PC-9 (cell line): ENCODE data around the gene SHISA9. TPM values are rescaled to one million over a fixed set of nuclear protein-coding genes. Genes with fewer than 3 reads are reported as not detected.

Experiments used
- BruUV-seq: library from RNA; stranded (reverse); fragments of 400-500 nt; replicated peaks from 2 replicates; lab custom pipeline; 2021; lab: Mats Ljungman, UMichigan
- CTCF ChIA-PET: fragments of 300-600 bp; sonication (Branson Sonifier 250); formaldehyde crosslinking; loops from one replicate; lab custom pipeline; 2022; ENCODE audit warnings: antibody characterized with exemption; lab: Charles Lee
- POLR2A ChIA-PET: fragments of 300-600 bp; sonication (Branson Sonifier 250); formaldehyde crosslinking; loops from one replicate; lab custom pipeline; 2022; ENCODE audit warnings: antibody characterized with exemption; ENCODE audit not compliant: unreplicated experiment; lab: Charles Lee
- DNase-seq, 2 experiments: peaks; one replicate each; pipeline versions ENCODE4 v3.0.0 to v3.0.0-alpha.2; 2015 to 2022; ENCODE audit warnings: mixed read lengths in 1 of 2
- H2AFZ ChIP-seq: fragments of 200-600 bp; sonication (generic); 2 replicates; pipeline ENCODE4 v1.8.1; 2017; ENCODE audit warnings: antibody characterized with exemption
- H3F3A ChIP-seq: fragments of 200-600 bp; sonication (generic); 2 replicates; pipeline ENCODE4 v1.8.1; 2017; ENCODE audit warnings: antibody characterized with exemption, mild to moderate bottlenecking, low read depth; ENCODE audit not compliant: insufficient read depth
- H3K27ac ChIP-seq: fragments of 200-600 bp; sonication (generic); 2 replicates; pipeline ENCODE4 v1.6.1; 2016; ENCODE audit warnings: mixed run types
- H3K27me3 ChIP-seq: fragments of 200-600 bp; sonication (generic); 2 replicates; pipeline ENCODE4 v1.6.1; 2016; ENCODE audit warnings: low read depth, mixed run types; ENCODE audit not compliant: insufficient read depth
- H3K36me3 ChIP-seq: fragments of 200-600 bp; sonication (generic); 2 replicates; pipeline ENCODE4 v1.6.1; 2016; ENCODE audit warnings: low read depth, mixed run types
- H3K4me1 ChIP-seq: fragments of 200-600 bp; sonication (generic); replicated peaks from 2 replicates; pipeline ENCODE4 v1.6.1; 2016; ENCODE audit warnings: mixed run types; ENCODE audit not compliant: insufficient read depth
- H3K4me2 ChIP-seq: fragments of 200-600 bp; sonication (generic); 2 replicates; pipeline ENCODE4 v1.6.1; 2017; ENCODE audit warnings: mixed run types
- H3K4me3 ChIP-seq: fragments of 200-600 bp; sonication (generic); 2 replicates; pipeline ENCODE4 v1.6.1; 2016; ENCODE audit warnings: mixed run types
- H3K79me2 ChIP-seq: fragments of 200-600 bp; sonication (generic); 2 replicates; pipeline ENCODE4 v1.6.1; 2017; ENCODE audit warnings: low read depth, mixed run types
- H3K9me2 ChIP-seq: fragments of 200-600 bp; sonication (generic); 2 replicates; pipeline ENCODE4 v1.8.1; 2017; ENCODE audit warnings: mild to moderate bottlenecking; ENCODE audit not compliant: insufficient read depth
- H3K9me3 ChIP-seq: fragments of 200-600 bp; sonication (generic); 2 replicates; pipeline ENCODE4 v1.8.1; 2016; ENCODE audit warnings: low read depth; ENCODE audit not compliant: insufficient read depth
- H4K20me1 ChIP-seq: fragments of 200-600 bp; sonication (generic); 2 replicates; pipeline ENCODE4 v1.8.1; 2017; ENCODE audit not compliant: insufficient read depth
- CTCF ChIP-seq: fragments of 200-600 bp; sonication (generic); conservative IDR thresholded peaks from 2 replicates; pipeline ENCODE4 v1.6.1; 2017; ENCODE audit warnings: mixed run types, antibody characterized with exemption, mild to moderate bottlenecking, moderate library complexity
- EZH2 ChIP-seq: fragments of 200-600 bp; sonication (generic); IDR thresholded peaks from 2 replicates; pipeline ENCODE4 v1.8.0; 2017; ENCODE audit warnings: antibody characterized with exemption, low read depth
- intact Hi-C: fragments of 100-400 bp; cut with micrococcal nuclease; formaldehyde crosslinking; loops from one replicate; pipeline ENCODE4 v1.10.0; 2022; ENCODE audit not compliant: unreplicated experiment
- total RNA-seq: library from RNA; stranded (reverse); gene quantifications from 2 replicates; pipeline ENCODE4 v1.2.3, GENCODE V29; 2021

Gene SHISA9
- total RNA-seq, 1 experiment from 2014 or later = 80.5 TPM

DNA sequence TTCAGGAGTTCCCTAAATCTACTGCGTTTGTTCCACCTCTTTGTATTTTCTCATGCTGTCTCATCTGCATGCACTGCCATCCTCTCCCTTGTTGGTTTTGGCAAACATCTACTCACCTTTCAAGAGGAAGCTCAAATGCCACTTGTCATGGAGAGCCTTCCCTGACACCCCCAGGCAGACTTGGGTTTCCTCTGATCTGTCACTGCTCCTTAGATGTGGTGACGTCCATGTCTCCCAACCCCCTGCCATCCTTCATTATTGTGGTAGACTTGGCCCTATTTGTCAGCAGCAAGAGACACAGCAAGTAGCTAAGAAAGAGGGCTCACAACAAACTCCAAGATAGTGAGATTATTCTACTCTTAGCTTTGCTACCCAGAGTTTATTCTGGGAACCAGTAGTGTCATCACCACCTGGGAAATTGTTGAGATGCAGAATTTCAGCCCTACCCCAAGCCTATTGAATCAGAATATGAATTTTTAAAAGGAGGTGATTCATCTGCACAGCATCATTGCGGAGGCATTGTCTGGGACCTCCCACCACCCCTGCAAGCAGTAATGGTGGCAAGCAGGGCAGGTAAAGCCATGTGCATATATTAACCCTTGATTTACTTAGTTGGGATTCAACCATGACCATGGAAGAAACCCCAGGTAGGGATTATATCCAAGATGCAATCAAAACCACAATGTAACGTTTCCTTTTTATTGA lies 248.9 kb downstream of the SHISA9 start:
- BruUV-seq = no TSS peak
- DNase-seq = no peak
- Histone ChIP-seq H2AFZ (no peak overlapping the region), H3K27me3 (no peaks in the 10 kb centered on the region), H3K79me2 (peaks cover 65% of the 10 kb centered on the region), H3K4me2 (no peak overlapping the region), H3K9me3 (no peaks in the 10 kb centered on the region), H3K27ac (no peak overlapping the region), H3K4me1 (no peaks in the 10 kb centered on the region), H4K20me1 (peaks cover 33% of the 10 kb centered on the region), H3F3A (peaks cover 7% of the 10 kb centered on the region; the same call in 1 of the 2 replicates), H3K4me3 (no peak overlapping the region), H3K36me3 (no peaks in the 10 kb centered on the region; the same call in 1 of the 2 replicates), H3K9me2 (no peaks in the 10 kb centered on the region; the same call in 1 of the 2 replicates)
- TF ChIP-seq EZH2 (no peak), CTCF (no peak)
- CTCF ChIA-PET = no interaction called here
- POLR2A ChIA-PET = interaction anchor here (0.6 kb wide), 1 partner anchor 40 kb away, joined by 3 read pairs; no protein-coding TSS in a partner anchor
- intact Hi-C loops = no loop called here

DNA sequence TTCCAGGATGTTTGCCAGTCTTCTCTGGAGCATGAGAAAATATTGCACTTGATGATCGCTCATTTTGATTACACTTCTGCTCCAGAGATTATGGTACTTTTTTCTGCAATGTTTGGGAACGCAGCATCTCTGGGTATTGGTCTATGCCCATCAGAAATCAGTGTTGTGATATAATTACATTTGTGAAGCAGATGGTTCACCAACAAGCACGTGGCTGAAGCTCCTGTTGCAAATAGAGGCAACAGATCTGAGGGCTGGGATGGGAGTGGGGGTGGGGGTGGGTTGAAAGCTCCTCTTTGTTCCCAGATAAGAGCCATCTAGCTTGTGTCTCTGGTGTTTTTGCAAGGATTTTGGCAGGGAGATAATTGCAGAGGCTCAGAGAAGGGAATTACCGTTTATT lies 252.3 kb downstream of the SHISA9 start:
- H3F3A ChIP-seq = peaks cover 7% of the 10 kb centered on the region; the same call in 1 of the 2 replicates
- no peak overlapping the region for H3K4me3 ChIP-seq
- no TSS peak for BruUV-seq
- intact Hi-C loops = no loop called here
- H3K36me3 ChIP-seq = no peaks in the 10 kb centered on the region; the same call in 1 of the 2 replicates
- no peak for DNase-seq
- H3K27ac ChIP-seq = no peak overlapping the region
- H3K4me1 ChIP-seq = no peaks in the 10 kb centered on the region
- no peak overlapping the region for H2AFZ ChIP-seq
- peaks cover 50% of the 10 kb centered on the region for H4K20me1 ChIP-seq
- H3K9me2 ChIP-seq = no peaks in the 10 kb centered on the region; the same call in 1 of the 2 replicates
- TF ChIP-seq CTCF = no peak
- no peak for TF ChIP-seq EZH2
- CTCF ChIA-PET = no interaction called here
- H3K9me3 ChIP-seq = no peaks in the 10 kb centered on the region
- peaks cover 60% of the 10 kb centered on the region for H3K79me2 ChIP-seq
- no peak overlapping the region for H3K4me2 ChIP-seq
- no peaks in the 10 kb centered on the region for H3K27me3 ChIP-seq
- POLR2A ChIA-PET = no interaction called here

GRCh38 chr16:13154799-13155198 lies 253.4 kb downstream of the SHISA9 start:
- Histone ChIP-seq H3K9me3 (no peaks in the 10 kb centered on the region), H3K4me1 (no peaks in the 10 kb centered on the region), H3F3A (peaks cover 7% of the 10 kb centered on the region; the same call in 1 of the 2 replicates), H3K4me2 (no peak overlapping the region), H4K20me1 (peaks cover 54% of the 10 kb centered on the region), H3K79me2 (peaks cover 63% of the 10 kb centered on the region), H2AFZ (no peak overlapping the region), H3K4me3 (no peak overlapping the region), H3K36me3 (no peaks in the 10 kb centered on the region; the same call in 1 of the 2 replicates), H3K27me3 (no peaks in the 10 kb centered on the region), H3K27ac (no peak overlapping the region), H3K9me2 (no peaks in the 10 kb centered on the region; the same call in 1 of the 2 replicates)
- intact Hi-C loops = no loop called here
- POLR2A ChIA-PET = interaction anchor here (0.6 kb wide), 1 partner anchor 25 kb away, joined by 8 read pairs; no protein-coding TSS in a partner anchor
- TF ChIP-seq CTCF (no peak), EZH2 (no peak)
- no peak for DNase-seq
- CTCF ChIA-PET = no interaction called here
- BruUV-seq = no TSS peak
